ENCODE measurements around the gene SUGP2. TPM values are rescaled to one million over a fixed set of nuclear protein-coding genes. Genes with fewer than 3 reads are reported as not detected.
"Not testable (repeated sequence)": the region's sequence is repeated elsewhere in the genome, so short reads cannot be mapped to it uniquely, and the experiment has no call there.

SUGP2 gene
- total RNA-seq, 1 donor from 2014 or later: 71.9 TPM

GRCh38 chr19:19042732-19043280 lies 9.5 kb upstream of the SUGP2 start:
- intact Hi-C loops (cut with micrococcal nuclease): no loop called here
- DNase-seq (no peak), ATAC-seq (no peak)

GRCh38 chr19:19040417-19040816 lies 7.1 kb upstream of the SUGP2 start:
- peak; percentile 54 for DNase-seq
- peak; percentile 64 for ATAC-seq
- intact Hi-C loops (cut with micrococcal nuclease): no loop called here

DNA sequence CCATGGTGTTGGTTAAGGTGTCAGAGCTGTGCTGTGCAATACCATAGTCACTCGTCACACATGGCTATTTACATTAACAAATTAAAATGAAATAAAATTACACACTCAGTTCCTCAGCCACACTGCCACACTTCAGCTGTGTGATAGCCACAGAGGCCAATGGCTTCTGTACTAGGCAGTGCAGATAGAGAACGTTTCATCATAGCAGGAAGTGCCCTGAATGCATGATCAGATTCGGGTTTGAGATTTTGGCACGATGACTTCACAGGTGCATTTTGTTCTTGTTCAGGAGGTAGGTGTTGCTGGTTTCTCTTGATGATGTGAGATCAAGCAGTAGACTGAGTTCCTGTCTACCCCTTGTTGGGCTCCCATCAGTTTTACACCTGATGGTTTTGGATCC lies 6.6 kb upstream of the SUGP2 start:
- no peak for ATAC-seq
- intact Hi-C loops (cut with micrococcal nuclease): no loop called here
- DNase-seq: no peak

- DNase-seq: no peak
- ATAC-seq: no peak
- intact Hi-C loops (cut with micrococcal nuclease): no loop called here
Observed at GRCh38 chr19:19034204-19034624, 897 bp upstream of the SUGP2 start.

DNA sequence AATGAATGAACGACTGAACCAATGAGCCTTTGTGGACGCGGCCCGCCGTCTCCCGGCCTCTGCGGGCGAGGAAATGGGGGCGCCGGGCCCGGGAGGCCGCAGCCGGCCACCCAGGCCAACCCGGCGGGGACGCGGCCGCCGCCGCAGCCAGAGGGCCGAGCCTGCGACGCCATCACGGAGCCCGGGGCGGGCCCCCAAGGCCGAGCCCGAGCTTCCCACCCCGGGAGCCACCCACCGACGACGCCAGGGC lies 216 bp downstream of the SUGP2 start:
- intact Hi-C loops (cut with micrococcal nuclease): no loop called here
- no peak for ATAC-seq
- no peak for DNase-seq

- intact Hi-C loops (cut with micrococcal nuclease): no loop called here
- ATAC-seq (peak; percentile 77), DNase-seq (peak; percentile 88)
Observed at GRCh38 chr19:19032420-19033175, 719 bp downstream of the SUGP2 start.

- intact Hi-C loops (cut with micrococcal nuclease): no loop called here
- ATAC-seq (no peak), DNase-seq (no peak)
Observed at GRCh38 chr19:19031891-19032290, 1.4 kb downstream of the SUGP2 start.

- intact Hi-C loops (cut with micrococcal nuclease): no loop called here
- DNase-seq (no peak), ATAC-seq (no peak)
Observed at GRCh38 chr19:19028526-19028925, 4.8 kb downstream of the SUGP2 start.

- no peak for ATAC-seq
- DNase-seq: no peak
- intact Hi-C loops (cut with micrococcal nuclease): no loop called here
Observed at GRCh38 chr19:19027228-19027627, 6.1 kb downstream of the SUGP2 start.

DNA sequence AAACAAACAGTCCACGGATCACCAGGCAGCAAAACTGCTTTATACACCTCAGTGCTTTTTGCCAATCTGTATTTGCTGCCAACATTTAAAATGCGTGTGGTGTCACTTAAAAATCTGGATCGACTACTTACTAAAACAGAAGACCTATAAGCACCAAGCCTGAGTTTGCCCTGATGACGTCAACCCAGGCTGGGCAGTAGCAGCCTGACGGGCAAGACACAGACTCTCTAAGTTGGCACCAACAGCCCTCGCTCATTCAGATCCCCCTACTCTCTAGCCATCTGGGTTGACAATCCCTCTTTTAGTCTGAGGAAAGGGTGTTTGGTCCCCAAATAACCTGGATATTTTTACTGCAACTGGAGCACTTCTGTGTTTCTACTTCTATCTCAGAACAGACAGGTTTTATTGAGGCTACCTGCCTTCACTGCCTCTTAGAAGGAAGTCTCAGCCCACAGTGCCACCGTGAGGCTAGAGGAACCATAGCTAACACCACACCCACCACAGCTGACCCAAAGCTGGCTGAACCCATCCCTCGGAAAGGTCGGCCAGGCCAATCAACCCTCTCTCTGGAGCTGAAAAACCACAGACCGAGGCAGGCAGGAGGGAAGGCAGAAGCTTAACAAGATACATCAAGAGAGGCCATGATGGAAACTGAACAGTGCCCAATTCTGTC lies 6.9 kb downstream of the SUGP2 start:
- intact Hi-C loops (cut with micrococcal nuclease): no loop called here

GRCh38 chr19:19025861-19026260 lies 7.5 kb downstream of the SUGP2 start:
- DNase-seq (no peak), ATAC-seq (no peak)
- intact Hi-C loops (cut with micrococcal nuclease): no loop called here

More for the DNA sequence above, 6.9 kb downstream of the SUGP2 start:
- no peak for DNase-seq
- ATAC-seq: peak; percentile 45

DNA sequence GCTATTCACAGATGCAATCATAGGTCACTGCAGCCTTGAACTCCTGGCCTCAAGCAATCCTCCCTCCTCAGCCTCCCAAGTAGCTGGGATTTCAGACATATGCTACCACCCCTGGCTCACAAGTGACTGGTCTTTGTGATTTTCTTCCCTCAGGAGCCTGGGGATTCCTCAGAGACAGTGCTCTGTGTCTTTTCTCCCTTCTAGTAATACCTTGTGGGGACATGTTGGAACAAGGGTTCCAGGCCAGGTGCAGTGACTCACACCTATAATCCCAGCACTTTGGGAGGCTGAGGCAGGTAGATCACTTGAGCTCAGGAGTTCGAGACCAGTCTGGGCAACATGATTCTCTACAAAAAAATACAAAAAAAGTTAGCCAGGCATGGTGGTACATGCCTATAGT lies 9.9 kb downstream of the SUGP2 start:
- DNase-seq; intact Hi-C loops (cut with micrococcal nuclease); ATAC-seq: not testable (repeated sequence)

GRCh38 chr19:19022380-19022961 lies 10.8 kb downstream of the SUGP2 start:
- ATAC-seq (no peak), DNase-seq (no peak)
- intact Hi-C loops (cut with micrococcal nuclease): no loop called here

DNA sequence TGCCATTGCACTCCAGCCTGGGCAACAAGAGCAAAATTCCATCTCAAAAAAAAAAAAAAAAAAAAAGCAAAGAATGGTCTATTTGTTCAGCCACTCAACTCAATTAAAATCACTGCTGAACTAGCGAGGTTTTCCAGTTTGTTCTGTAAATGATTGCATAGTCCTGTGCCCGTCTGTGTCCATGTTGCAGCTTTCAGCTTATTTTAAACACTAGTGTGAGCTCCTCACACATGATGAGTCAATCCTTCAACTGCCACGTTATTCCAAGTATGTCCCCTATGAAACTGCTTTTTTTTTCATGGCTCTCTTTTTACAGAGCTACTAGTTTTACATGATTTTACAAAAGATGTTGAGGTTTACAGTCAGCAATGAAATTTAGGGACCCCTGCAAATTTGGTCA lies 12.2 kb downstream of the SUGP2 start:
- no peak for DNase-seq
- no peak for ATAC-seq
- intact Hi-C loops (cut with micrococcal nuclease): no loop called here

GRCh38 chr19:19010551-19010950 lies 22.8 kb downstream of the SUGP2 start:
- DNase-seq (no peak), ATAC-seq (no peak)
- intact Hi-C loops (cut with micrococcal nuclease): no loop called here

- DNase-seq (no peak), ATAC-seq (no peak)
- intact Hi-C loops (cut with micrococcal nuclease): no loop called here
Observed at GRCh38 chr19:19009951-19010350, 23.4 kb downstream of the SUGP2 start.

GRCh38 chr19:19006213-19006612 lies 27.1 kb downstream of the SUGP2 start:
- peak; percentile 62 for ATAC-seq
- no peak for DNase-seq

GRCh38 chr19:19004144-19004543 lies 29.2 kb downstream of the SUGP2 start:
- DNase-seq (no peak), ATAC-seq (no peak)
- intact Hi-C loops (cut with micrococcal nuclease): no loop called here

More at GRCh38 chr19:19006213-19006612, 27.1 kb downstream of the SUGP2 start:
- intact Hi-C loops (cut with micrococcal nuclease): no loop called here

GRCh38 chr19:18999896-19000620 lies 33.3 kb downstream of the SUGP2 start:
- ATAC-seq (no peak), DNase-seq (no peak)
- intact Hi-C loops (cut with micrococcal nuclease): no loop called here

Measured in left ventricle myocardium superior (tissue), 1 donor.